Epithelial cell of prostate (primary cell): Measurements from ENCODE around the gene MGLL.
"Not testable (repeated sequence)": the region's sequence is repeated elsewhere in the genome, so short reads cannot be mapped to it uniquely, and the experiment has no call there.

Experiments
- DNase-seq: peaks from one replicate; pipeline ENCODE4 v3.0.0-alpha.2; 2011; ENCODE audit warnings: low read depth, low spot score
- H3K27ac ChIP-seq: fragments of 450-650 bp; 2 replicates; pipeline ENCODE4 v1.5.1; 2017; ENCODE audit warnings: mild to moderate bottlenecking

MGLL gene

GRCh38 chr3:127715532-127715931 lies 106.8 kb downstream of the MGLL start:
- H3K27ac ChIP-seq = no peak overlapping the region
- no peak for DNase-seq

DNA sequence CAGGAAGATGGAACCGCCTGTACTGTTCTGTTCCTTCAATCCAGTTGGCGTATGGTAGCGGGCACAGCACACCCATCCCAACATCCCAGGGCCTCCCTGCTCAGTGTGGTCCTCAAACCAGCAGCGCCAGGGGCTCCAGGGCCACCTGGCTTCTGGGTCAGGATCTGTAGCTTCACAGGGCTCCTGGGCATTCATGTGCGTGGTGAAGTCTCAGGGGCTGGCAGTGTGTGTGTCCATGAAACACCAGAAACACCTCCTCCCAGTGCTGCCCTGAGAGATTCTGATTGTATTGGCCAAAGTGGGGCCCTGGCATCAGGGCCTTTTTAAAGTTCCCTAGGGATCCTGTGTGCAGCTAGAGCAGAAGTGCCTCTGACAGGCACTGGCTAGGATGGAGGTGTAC lies 107.4 kb downstream of the MGLL start:
- H3K27ac ChIP-seq = no peak overlapping the region
- DNase-seq = no peak

GRCh38 chr3:127714125-127714571 lies 108.2 kb downstream of the MGLL start:
- no peak for DNase-seq
- no peak overlapping the region for H3K27ac ChIP-seq

- DNase-seq = no peak
- H3K27ac ChIP-seq = no peak overlapping the region
Measured at GRCh38 chr3:127712881-127713771, 109.2 kb downstream of the MGLL start.

DNA sequence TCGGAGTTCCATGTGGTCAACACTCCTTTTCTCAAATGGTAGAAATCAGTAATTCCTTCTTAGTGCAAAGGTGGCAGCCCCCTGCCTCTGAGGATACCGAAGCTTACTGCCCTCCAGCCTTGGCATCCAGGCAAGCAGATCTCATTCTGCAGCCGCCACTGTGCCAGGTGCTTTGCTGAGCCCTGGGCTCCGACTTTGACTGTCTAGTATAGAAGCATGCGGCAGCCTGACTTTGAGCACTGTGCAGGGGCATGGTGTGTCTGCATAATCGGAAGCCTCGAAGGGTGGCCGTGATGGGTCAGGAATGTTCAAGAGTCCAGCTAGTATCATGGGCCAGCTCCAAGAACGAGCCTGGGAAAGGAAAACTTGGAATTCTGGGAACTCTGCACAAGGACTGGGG lies 109.9 kb downstream of the MGLL start:
- no peak for DNase-seq
- no peak overlapping the region for H3K27ac ChIP-seq

- no peak for DNase-seq
- no peak overlapping the region for H3K27ac ChIP-seq
Measured at GRCh38 chr3:127711896-127712295, 110.4 kb downstream of the MGLL start.

DNA sequence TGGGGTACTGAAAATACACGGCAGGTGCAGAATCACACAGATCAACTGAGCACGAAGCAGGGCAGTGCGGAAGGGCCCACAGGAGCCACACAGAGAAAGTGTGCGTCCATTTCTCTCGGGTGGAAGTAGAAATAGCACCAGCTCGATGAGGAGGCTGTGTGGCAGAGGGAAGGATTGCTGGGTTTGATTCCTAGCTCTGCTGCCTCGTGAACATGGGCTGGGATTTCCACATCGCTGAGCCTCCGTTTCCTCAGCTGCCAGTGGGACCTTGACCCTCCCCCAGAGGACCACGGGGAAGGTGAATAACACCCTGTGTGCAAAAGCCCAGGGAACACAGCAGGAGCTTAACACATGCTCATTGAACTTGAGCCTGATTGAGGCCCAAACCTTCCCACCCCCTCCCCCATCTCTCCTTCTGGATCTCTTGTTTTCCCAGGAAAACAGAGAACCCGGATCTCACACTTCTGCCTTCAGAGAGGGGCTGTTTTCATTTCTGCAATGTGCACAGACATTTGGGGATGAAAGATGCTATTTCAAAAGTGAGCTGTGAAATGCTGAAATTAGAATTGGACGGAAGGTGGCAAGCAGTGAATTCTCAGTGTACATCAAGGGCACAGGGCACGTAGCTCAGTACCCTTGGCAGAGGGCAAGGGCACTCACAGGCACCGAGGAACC lies 111.2 kb downstream of the MGLL start:
- H3K27ac ChIP-seq = no peak overlapping the region
- DNase-seq = no peak

DNA sequence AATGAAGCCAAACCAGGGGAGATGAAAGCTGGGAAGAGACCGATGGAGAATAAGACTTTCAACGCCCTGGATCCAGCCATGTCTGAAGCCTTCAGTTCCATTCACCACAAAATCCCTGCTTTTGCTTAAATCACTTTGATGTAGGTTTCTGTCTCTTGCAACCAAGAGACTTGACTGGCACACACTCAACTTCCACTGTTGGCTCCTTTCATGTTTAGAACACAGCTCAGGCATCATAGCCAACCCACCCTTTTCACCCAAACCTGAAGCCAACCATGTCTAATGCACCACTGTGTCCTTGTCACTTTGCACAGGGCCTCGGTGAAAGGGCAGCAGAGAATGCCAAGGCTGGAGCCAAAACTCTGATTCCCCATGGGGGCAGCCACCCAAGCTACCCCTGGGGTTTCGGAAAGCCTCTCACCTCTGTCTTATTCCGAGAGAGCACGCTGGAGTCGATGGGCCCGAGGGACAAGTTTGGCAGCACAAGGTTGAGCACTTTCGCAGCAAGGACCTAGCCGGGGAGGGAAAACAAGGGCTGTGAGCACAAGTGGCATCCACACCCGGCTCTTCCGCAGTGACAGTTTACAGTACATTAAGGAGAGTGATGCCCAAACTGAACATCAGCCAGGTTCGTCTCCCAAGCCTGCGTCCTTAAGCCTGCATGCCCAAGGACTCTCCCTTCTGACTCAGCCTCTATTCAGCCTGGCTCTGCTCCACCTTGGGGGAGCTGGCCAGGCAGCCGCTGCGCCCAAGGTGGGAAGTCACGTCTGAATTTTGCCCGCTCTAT lies 112.0 kb downstream of the MGLL start:
- no peak overlapping the region for H3K27ac ChIP-seq
- DNase-seq = no peak

DNA sequence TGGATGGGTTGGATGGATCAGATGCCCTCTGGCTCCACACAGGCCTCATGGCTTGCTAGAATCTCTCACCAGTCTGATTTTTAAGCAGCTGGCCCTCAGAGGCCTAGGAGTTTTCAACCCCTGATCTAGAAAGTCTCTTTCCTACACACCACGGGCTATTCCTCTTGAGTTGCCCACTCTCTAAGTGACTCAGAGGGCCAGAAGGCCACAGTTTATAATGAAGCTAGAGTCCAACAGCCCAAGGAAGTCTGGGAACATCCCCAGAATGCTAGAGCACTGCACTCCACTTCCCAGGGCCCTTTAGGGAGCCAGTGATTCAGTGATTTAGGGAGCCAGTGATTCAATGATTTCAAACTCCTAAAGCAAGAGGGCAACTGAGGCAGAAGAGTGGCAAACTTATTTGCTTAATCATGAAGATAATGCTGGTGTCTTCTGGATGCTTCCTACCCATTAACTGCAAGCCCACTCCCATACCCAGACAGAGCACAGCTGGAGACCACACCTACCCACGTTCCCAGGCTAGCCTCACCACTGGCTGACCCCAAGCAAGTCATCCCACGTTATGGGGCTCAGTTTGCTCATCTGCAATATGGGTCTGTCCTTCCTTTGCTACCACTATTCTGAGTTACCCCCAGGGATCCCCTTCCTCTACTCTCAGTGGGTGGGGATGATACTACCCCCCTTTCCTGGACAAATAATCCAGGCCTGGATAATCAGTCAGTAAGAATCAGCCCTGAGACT lies 112.8 kb downstream of the MGLL start:
- DNase-seq = no peak
- H3K27ac ChIP-seq = no peak overlapping the region

DNA sequence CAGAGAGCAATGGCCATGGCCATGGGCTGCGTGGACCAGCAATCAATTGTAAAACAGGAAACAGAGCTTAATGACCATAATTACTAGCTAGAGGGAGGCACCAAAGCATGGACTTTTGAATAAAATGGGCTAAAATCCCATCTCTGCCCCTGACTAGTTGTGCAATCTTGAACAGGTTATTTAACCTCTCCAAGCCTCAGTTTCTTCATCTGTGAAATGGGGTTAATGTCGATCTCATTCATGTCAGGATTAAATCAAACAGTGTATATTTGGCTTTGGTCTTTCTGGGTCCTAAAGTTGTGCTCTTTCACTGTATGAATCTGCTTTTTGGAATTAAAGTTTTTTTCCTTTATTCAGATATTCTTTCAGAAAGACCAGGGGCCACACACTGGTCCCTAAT lies 113.5 kb downstream of the MGLL start:
- DNase-seq = no peak
- no peak overlapping the region for H3K27ac ChIP-seq

GRCh38 chr3:127707851-127708411 lies 114.4 kb downstream of the MGLL start:
- DNase-seq = no peak
- no peak overlapping the region for H3K27ac ChIP-seq

- no peak for DNase-seq
Measured at GRCh38 chr3:127706785-127707351, 115.4 kb downstream of the MGLL start.

DNA sequence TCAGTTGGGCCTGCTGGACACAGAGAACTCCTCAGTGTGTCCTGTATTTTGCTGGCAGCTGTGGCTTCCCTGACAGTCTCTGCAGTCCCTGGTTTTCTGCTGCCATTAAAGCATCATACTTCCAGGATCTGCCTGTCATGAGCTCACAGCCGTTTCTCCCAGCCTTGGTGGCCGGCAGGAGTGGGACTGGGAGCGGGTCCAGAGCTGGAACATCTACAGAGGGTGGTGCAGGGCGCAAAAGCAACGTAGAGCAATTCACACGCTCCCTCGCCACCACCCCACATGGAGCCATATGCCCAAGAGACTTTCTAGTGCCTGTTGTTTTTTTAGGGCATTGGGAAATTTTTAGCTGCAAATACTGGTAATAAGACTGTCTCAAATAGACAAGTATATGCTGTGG lies 116.0 kb downstream of the MGLL start:
- no peak for DNase-seq
- H3K27ac ChIP-seq = no peak overlapping the region

More at GRCh38 chr3:127706785-127707351, 115.4 kb downstream of the MGLL start:
- no peak overlapping the region for H3K27ac ChIP-seq

DNA sequence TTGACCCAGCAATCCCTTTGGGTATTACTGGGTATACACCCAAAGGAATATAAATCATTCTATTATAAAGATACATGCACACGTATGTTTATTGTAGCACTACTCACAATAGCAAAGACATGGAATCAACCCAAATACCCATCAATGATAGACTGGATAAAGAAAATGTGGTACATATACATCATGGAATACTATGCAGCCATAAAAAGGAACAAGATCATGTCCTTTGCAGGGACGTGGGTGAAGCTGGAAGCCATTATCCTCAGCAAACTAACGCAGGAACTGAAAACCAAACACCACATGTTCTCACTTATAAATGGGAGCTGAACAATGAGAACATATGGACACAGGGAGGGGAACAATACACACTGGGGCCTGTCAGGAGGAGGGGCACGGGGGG lies 117.5 kb downstream of the MGLL start:
- DNase-seq = not testable (repeated sequence)

GRCh38 chr3:127702151-127702578 lies 120.2 kb downstream of the MGLL start:
- no peak overlapping the region for H3K27ac ChIP-seq
- DNase-seq = no peak

More for the DNA sequence above, 117.5 kb downstream of the MGLL start:
- H3K27ac ChIP-seq = not testable (repeated sequence)

- no peak for DNase-seq
- H3K27ac ChIP-seq = no peak overlapping the region
Measured at GRCh38 chr3:127701280-127701911, 120.9 kb downstream of the MGLL start.

DNA sequence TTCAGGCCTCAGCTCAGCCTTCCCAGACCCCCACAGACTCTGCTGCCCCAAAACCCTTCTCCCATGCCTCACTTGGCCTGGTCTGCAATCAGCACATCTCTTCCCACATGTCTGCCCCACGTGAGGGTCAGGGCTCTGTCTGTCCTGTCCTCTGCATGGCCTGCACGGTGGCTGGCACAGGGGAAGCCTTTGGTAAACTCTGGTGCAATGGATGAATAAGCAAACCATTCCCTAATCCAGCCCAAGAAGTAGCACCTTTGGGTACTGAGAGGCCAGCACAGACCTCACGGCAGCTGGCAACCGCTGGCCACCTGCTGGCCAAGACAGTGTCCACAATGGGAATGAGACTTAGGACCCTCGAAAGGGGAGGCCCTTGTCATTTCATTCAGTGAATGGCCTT lies 121.9 kb downstream of the MGLL start:
- no peak for DNase-seq
- no peak overlapping the region for H3K27ac ChIP-seq

GRCh38 chr3:127699416-127700300 lies 122.7 kb downstream of the MGLL start:
- no peak overlapping the region for H3K27ac ChIP-seq
- no peak for DNase-seq
